Activated CD8-positive, alpha-beta memory T cell treated with anti-CD3 and anti-CD28 coated beads, Interleukin-2, amount 10 ng/mL, durations not matched to agents 7 days and 5 days (primary cell): ENCODE results near the gene DNM2. TPM values are rescaled to one million over a fixed set of nuclear protein-coding genes. Genes with fewer than 3 reads are reported as not detected.
A peak's percentile ranks its signal among the peaks of the same experiment; 100 is the strongest.
"Not testable (repeated sequence)": the region's sequence is repeated elsewhere in the genome, so short reads cannot be mapped to it uniquely, and the experiment has no call there.

Source experiments
- ATAC-seq: fragments of 150-1000 bp; cut with Tn5 transposase; one replicate; pipeline ENCODE4 v1.10.0; 2021; ENCODE audit warnings: moderate library complexity
- CTCF ChIA-PET: fragments of 350-600 bp; sonication (Branson Sonifier 250); formaldehyde crosslinking; loops from one replicate; lab custom pipeline; 2021; ENCODE audit warnings: antibody characterized with exemption; lab: Charles Lee
- DNase-seq: peaks from one replicate; pipeline ENCODE4 v3.0.0-alpha.2; 2020
- H3K27ac Mint-ChIP-seq: one replicate; pipeline ENCODE4 v1.8.0; 2021; ENCODE audit warnings: mild to moderate bottlenecking, mixed read lengths
- H3K27me3 Mint-ChIP-seq: one replicate; pipeline ENCODE4 v1.8.0; 2021; ENCODE audit warnings: mixed read lengths
- H3K36me3 Mint-ChIP-seq: one replicate; pipeline ENCODE4 v1.8.0; 2021; ENCODE audit warnings: mild to moderate bottlenecking, mixed read lengths
- H3K4me1 Mint-ChIP-seq: one replicate; pipeline ENCODE4 v1.8.0; 2021; ENCODE audit warnings: mixed read lengths
- H3K4me3 Mint-ChIP-seq: one replicate; pipeline ENCODE4 v1.8.0; 2021; ENCODE audit warnings: mild to moderate bottlenecking, moderate library complexity, mixed read lengths
- H3K9me3 Mint-ChIP-seq: one replicate; pipeline ENCODE4 v1.8.0; 2022; ENCODE audit warnings: low read depth, mixed read lengths
- total RNA-seq, 2 experiments: library from RNA; stranded (reverse); gene quantifications; one replicate each; pipeline ENCODE4 v1.2.3, GENCODE V29; 2021

DNM2 gene
- total RNA-seq, 2 experiments from 2014 or later: 267 to 315 TPM

DNA sequence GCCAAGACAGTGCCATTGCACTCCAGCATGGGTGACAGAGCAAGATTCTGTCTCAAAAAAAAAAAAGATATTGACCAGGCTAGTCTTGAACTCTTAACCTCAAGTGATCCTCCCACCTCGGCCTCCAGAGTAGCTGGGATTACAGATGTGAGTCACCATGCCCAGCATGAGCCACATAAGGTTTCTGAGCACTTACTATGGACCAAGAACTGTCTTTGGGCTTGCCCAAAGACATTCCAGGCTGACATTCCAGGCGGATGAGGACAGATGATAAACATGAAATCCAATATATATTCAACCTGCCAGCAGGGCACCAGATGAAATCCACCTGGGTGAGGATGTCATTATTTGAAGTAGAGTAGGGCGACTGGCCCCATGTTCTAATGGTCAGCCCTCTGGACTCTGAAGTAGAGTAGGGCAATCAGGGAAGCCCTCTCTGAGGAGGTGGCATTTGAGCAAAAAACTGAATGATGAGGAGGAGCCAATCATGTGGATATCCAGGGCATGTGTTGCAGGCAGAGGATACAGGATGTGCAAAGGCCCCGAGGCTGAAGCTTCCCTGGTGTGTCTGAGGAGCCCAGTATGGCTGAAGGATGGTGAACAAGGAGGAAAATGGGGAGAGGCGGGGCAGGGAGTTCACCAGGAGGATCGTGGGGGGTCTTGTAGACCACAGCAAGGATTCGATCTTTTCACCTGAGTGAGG is 134.4 kb downstream of the DNM2 start:
- ATAC-seq (no peak), DNase-seq (no peak)
- Mint-ChIP-seq H3K27ac (no peak overlapping the region), H3K4me3 (no peak overlapping the region), H3K36me3 (no peaks in the 10 kb centered on the region), H3K4me1 (peaks cover 14% of the 10 kb centered on the region), H3K9me3 (no peaks in the 10 kb centered on the region), H3K27me3 (peaks cover 3% of the 10 kb centered on the region)
- CTCF ChIA-PET: interaction anchor here (1.0 to 6.3 kb wide), 4 partner anchors 14 to 24 kb away, joined by 3 to 60 read pairs (median 4); partner anchors contain the start of gene TMED1

GRCh38 chr19:10852941-10853340 is 135.1 kb downstream of the DNM2 start:
- DNase-seq (no peak), ATAC-seq (no peak)
- peaks cover 3% of the 10 kb centered on the region for H3K27me3 Mint-ChIP-seq
- no peaks in the 10 kb centered on the region for H3K9me3 Mint-ChIP-seq
- CTCF ChIA-PET: interaction anchor here (1.3 to 6.3 kb wide), 2 partner anchors 13 to 14 kb away, joined by 4 to 60 read pairs; no protein-coding TSS in a partner anchor
- no peaks in the 10 kb centered on the region for H3K36me3 Mint-ChIP-seq
- no peak overlapping the region for H3K4me3 Mint-ChIP-seq
- H3K4me1 Mint-ChIP-seq: peaks cover 9% of the 10 kb centered on the region
- H3K27ac Mint-ChIP-seq: no peak overlapping the region

GRCh38 chr19:10854350-10855089 is 136.6 kb downstream of the DNM2 start:
- no peak overlapping the region for H3K27ac Mint-ChIP-seq
- H3K4me1 Mint-ChIP-seq: peaks cover 4% of the 10 kb centered on the region
- CTCF ChIA-PET: interaction anchor here (0.9 to 6.3 kb wide), 11 partner anchors 12 to 155 kb away, joined by 3 to 60 read pairs (median 5); partner anchors contain the start of genes DNM2, QTRT1 and TMED1
- H3K27me3 Mint-ChIP-seq: peaks cover 3% of the 10 kb centered on the region
- no peak for ATAC-seq
- no peaks in the 10 kb centered on the region for H3K36me3 Mint-ChIP-seq
- H3K4me3 Mint-ChIP-seq: no peak overlapping the region
- H3K9me3 Mint-ChIP-seq: no peaks in the 10 kb centered on the region
- no peak for DNase-seq

DNA sequence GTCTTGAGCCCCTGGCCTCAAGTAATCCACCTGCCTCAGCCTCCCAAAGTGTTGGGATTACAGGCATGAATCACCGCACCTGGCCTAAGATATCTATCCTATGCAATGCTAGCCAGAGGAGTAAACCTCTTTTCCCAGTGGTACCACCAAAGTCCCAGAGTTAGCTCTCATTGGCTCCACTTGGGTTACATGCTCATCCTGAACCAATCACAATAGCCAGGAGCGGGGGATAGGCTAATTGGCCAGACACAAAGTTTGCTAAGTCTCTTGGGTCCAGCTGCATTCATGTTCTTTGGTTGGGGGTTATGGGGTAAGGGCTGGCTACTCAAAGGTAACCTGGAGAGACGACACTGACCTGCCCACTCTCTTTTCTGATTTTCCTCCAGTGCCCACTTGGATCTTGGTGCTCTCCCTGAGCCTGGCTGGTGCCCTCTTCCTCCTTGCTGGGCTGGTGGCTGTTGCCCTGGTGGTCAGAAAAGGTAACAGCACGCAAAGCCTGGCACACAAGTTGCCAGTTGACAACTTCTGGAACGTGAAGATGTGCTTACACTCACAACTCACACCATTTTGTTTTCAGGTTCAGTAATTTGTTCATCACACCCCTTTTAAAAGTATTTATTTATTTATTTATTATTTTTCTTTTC is 138.1 kb downstream of the DNM2 start:
- no peaks in the 10 kb centered on the region for H3K9me3 Mint-ChIP-seq
- H3K36me3 Mint-ChIP-seq: no peaks in the 10 kb centered on the region
- H3K4me3 Mint-ChIP-seq: no peak overlapping the region
- DNase-seq (no peak), ATAC-seq (no peak)
- H3K27ac Mint-ChIP-seq: no peak overlapping the region
- peaks cover 4% of the 10 kb centered on the region for H3K4me1 Mint-ChIP-seq
- CTCF ChIA-PET: interaction anchor here (1.0 to 6.3 kb wide), 9 partner anchors 10 to 156 kb away, joined by 3 to 60 read pairs (median 9); partner anchors contain the start of genes DNM2, QTRT1 and TMED1
- H3K27me3 Mint-ChIP-seq: peaks cover under 1% of the 10 kb centered on the region

DNA sequence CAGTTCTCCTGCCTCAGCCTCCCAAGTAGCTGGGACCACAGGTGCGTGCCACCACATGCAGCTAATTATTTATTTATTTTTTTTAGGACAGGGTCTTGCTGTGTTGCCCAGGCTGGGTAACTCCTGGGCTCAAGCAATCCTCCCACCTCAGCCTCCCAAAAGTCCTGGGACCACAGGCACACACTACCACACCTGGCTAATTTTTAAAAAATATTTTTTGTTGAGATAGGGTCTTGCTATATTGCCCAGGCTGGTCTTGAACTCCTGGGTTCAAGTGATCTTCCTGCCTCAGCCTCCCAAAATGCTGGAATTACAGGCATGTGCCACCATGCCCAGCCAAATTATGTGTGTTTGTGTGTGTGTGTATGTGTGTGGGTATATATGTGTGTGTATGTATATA is 139.0 kb downstream of the DNM2 start:
- H3K4me3 Mint-ChIP-seq, DNase-seq, H3K9me3 Mint-ChIP-seq, H3K36me3 Mint-ChIP-seq, ATAC-seq, H3K4me1 Mint-ChIP-seq, H3K27me3 Mint-ChIP-seq, H3K27ac Mint-ChIP-seq: not testable (repeated sequence)
- CTCF ChIA-PET: interaction anchor here (1.0 to 5.4 kb wide), 7 partner anchors 11 to 157 kb away, joined by 3 to 44 read pairs (median 13); partner anchors contain the start of genes DNM2, QTRT1 and TMED1

- Mint-ChIP-seq H3K4me1 (peaks cover 6% of the 10 kb centered on the region), H3K4me3 (no peak overlapping the region), H3K27ac (no peak overlapping the region), H3K36me3 (no peaks in the 10 kb centered on the region), H3K9me3 (no peaks in the 10 kb centered on the region), H3K27me3 (no peaks in the 10 kb centered on the region)
- CTCF ChIA-PET: interaction anchor here (0.6 to 5.4 kb wide), 30 partner anchors 8 to 308 kb away, joined by 3 to 44 read pairs (median 5); partner anchors contain the start of genes DNM2, QTRT1 and TMED1
- DNase-seq: peak; percentile 65
- peak; percentile 73 for ATAC-seq
Observed at GRCh38 chr19:10858204-10858828, 140.4 kb downstream of the DNM2 start.

- Mint-ChIP-seq H3K27me3 (no peaks in the 10 kb centered on the region), H3K9me3 (no peaks in the 10 kb centered on the region), H3K27ac (no peak overlapping the region), H3K4me1 (peaks cover 21% of the 10 kb centered on the region), H3K4me3 (no peak overlapping the region), H3K36me3 (no peaks in the 10 kb centered on the region)
- CTCF ChIA-PET: interaction anchor here (0.7 to 9.2 kb wide), 8 partner anchors 12 to 148 kb away, joined by 3 to 132 read pairs (median 4); partner anchors contain the start of genes DNM2 and TMED1
- DNase-seq: peak; percentile 64
- no peak for ATAC-seq
Observed at GRCh38 chr19:10861103-10861651, 143.3 kb downstream of the DNM2 start.

- CTCF ChIA-PET: interaction anchor here (0.9 to 9.2 kb wide), 6 partner anchors 8 to 161 kb away, joined by 3 to 132 read pairs (median 16); partner anchors contain the start of genes DNM2, QTRT1 and TMED1
- H3K4me3 Mint-ChIP-seq: no peak overlapping the region
- H3K4me1 Mint-ChIP-seq: peaks cover 21% of the 10 kb centered on the region
- no peak for ATAC-seq
- DNase-seq: no peak
- H3K36me3 Mint-ChIP-seq: no peaks in the 10 kb centered on the region
- no peak overlapping the region for H3K27ac Mint-ChIP-seq
- no peaks in the 10 kb centered on the region for H3K27me3 Mint-ChIP-seq
- H3K9me3 Mint-ChIP-seq: no peaks in the 10 kb centered on the region
Observed at GRCh38 chr19:10862561-10863106, 144.8 kb downstream of the DNM2 start.

GRCh38 chr19:10863107-10863717 is 145.3 kb downstream of the DNM2 start:
- Mint-ChIP-seq H3K9me3 (no peaks in the 10 kb centered on the region), H3K4me1 (peaks cover 25% of the 10 kb centered on the region), H3K4me3 (no peak overlapping the region), H3K27me3 (no peaks in the 10 kb centered on the region), H3K36me3 (no peaks in the 10 kb centered on the region), H3K27ac (no peak overlapping the region)
- CTCF ChIA-PET: interaction anchor here (0.9 to 9.2 kb wide), 13 partner anchors 8 to 168 kb away, joined by 3 to 132 read pairs (median 15); partner anchors contain the start of genes DNM2, QTRT1 and TMED1
- DNase-seq (no peak), ATAC-seq (no peak)

- Mint-ChIP-seq H3K4me1 (peaks cover 27% of the 10 kb centered on the region), H3K9me3 (no peaks in the 10 kb centered on the region), H3K36me3 (no peaks in the 10 kb centered on the region), H3K27ac (peak overlapping the region; percentile 57), H3K27me3 (no peaks in the 10 kb centered on the region), H3K4me3 (peak overlapping the region; percentile 19)
- CTCF ChIA-PET: interaction anchor here (0.6 to 9.2 kb wide), 48 partner anchors 9 to 531 kb away, joined by 3 to 132 read pairs (median 4); partner anchors contain the start of genes C19orf38, DNM2, QTRT1 and RAVER1
- peak; percentile 89 for DNase-seq
- peak; percentile 93 for ATAC-seq
Observed at GRCh38 chr19:10864538-10864899, 146.6 kb downstream of the DNM2 start.

DNA sequence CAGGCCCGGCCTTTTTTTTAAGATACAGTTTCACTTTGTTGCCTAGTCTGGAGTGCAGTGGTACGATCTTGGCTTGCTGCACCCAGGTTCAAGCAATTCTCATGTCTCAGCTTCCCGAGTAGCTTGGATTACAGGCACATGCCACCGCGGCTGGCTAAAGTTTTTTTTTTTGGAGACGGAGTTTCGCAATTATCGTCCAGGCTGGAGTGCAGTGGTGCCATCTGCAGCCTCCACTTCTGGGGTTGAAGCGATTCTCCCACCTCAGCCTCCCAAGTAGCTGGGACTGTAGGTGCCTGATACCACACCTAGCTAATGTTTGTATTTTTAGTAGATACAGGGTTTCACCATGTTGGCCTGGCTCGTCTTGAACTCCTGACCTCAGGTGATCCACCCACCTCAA is 148.6 kb downstream of the DNM2 start:
- CTCF ChIA-PET: interaction anchor here (0.7 to 9.2 kb wide), 7 partner anchors 7 to 208 kb away, joined by 4 to 132 read pairs (median 46); partner anchors contain the start of genes DNM2, QTRT1 and TMED1
- peaks cover 31% of the 10 kb centered on the region for H3K4me1 Mint-ChIP-seq
- no peaks in the 10 kb centered on the region for H3K27me3 Mint-ChIP-seq
- no peak for ATAC-seq
- H3K27ac Mint-ChIP-seq: no peak overlapping the region
- no peak for DNase-seq
- no peaks in the 10 kb centered on the region for H3K36me3 Mint-ChIP-seq
- no peak overlapping the region for H3K4me3 Mint-ChIP-seq
- H3K9me3 Mint-ChIP-seq: no peaks in the 10 kb centered on the region
